Neuronal stem cell (in vitro differentiated cells): Measurements from ENCODE around the gene CHRNB4.

Experiments used
- DNase-seq: peaks from one replicate; pipeline ENCODE4 v3.0.0-alpha.2; 2013; ENCODE audit warnings: low spot score
- H2AFZ ChIP-seq: one replicate; pipeline ENCODE4 v1.6.1; 2013; ENCODE audit warnings: mild to moderate bottlenecking, low read length, inconsistent platforms
- H2AK5ac ChIP-seq: 2 replicates; pipeline ENCODE4 v1.6.1; 2013; ENCODE audit warnings: low read depth, mild to moderate bottlenecking, inconsistent platforms, low read length, moderate library complexity, mixed read lengths
- H2BK120ac ChIP-seq: 2 replicates; pipeline ENCODE4 v1.6.1; 2013; ENCODE audit warnings: low read depth, mild to moderate bottlenecking, inconsistent platforms, low read length, moderate library complexity, mixed read lengths
- H2BK12ac ChIP-seq: one replicate; pipeline ENCODE4 v1.6.1; 2013; ENCODE audit warnings: low read length, inconsistent platforms
- H2BK15ac ChIP-seq: 2 replicates; pipeline ENCODE4 v1.6.1; 2013; ENCODE audit warnings: mild to moderate bottlenecking, low read length, inconsistent platforms, mixed read lengths
- H2BK5ac ChIP-seq: one replicate; pipeline ENCODE4 v1.6.1; 2013; ENCODE audit warnings: inconsistent platforms, mild to moderate bottlenecking, low read length, moderate library complexity
- H3K14ac ChIP-seq: one replicate; pipeline ENCODE4 v1.6.1; 2013; ENCODE audit warnings: low read length, inconsistent platforms
- H3K18ac ChIP-seq: 2 replicates; pipeline ENCODE4 v1.6.1; 2013; ENCODE audit warnings: low read length, inconsistent platforms
- H3K23ac ChIP-seq: 2 replicates; pipeline ENCODE4 v1.6.1; 2013; ENCODE audit warnings: low read depth, mild to moderate bottlenecking, mixed read lengths, low read length, inconsistent platforms; ENCODE audit not compliant: poor library complexity
- H3K27ac ChIP-seq: replicated peaks from 3 replicates; pipeline ENCODE4 v1.5.1; 2013; ENCODE audit warnings: low read length, inconsistent platforms
- H3K27me3 ChIP-seq, 3 experiments: 2 replicates each; pipeline ENCODE4 v1.6.1; 2013; ENCODE audit warnings: low read length in 3 of 3, mild to moderate bottlenecking in 2 of 3, inconsistent platforms in 1 of 3, low read depth in 1 of 3, mixed read lengths in 1 of 3, moderate library complexity in 1 of 3; ENCODE audit not compliant: control insufficient read depth in 3 of 3, insufficient read depth in 3 of 3
- H3K36me3 ChIP-seq, 2 donors: replicated peaks in 1 of 2; 2 replicates each; pipeline ENCODE4 v1.6.1; 2013; ENCODE audit warnings: low read length in 2 of 2; ENCODE audit not compliant: control insufficient read depth in 2 of 2, insufficient read depth in 2 of 2
- H3K4ac ChIP-seq: 2 replicates; pipeline ENCODE4 v1.6.1; 2013; ENCODE audit warnings: inconsistent platforms, mild to moderate bottlenecking, low read length, moderate library complexity
- H3K4me1 ChIP-seq, 2 donors: 1 replicate in 1 of 2; 2 replicates in 1 of 2; pipeline ENCODE4 v1.6.1; 2013; ENCODE audit warnings: low read length in 2 of 2, low read depth in 1 of 2; ENCODE audit not compliant: control insufficient read depth in 2 of 2, insufficient read depth in 1 of 2
- H3K4me2 ChIP-seq: one replicate; pipeline ENCODE4 v1.6.1; 2013; ENCODE audit warnings: mild to moderate bottlenecking, low read length, inconsistent platforms; ENCODE audit not compliant: insufficient read depth, poor library complexity, severe bottlenecking
- H3K4me3 ChIP-seq, 2 donors: 2 replicates each; pipeline ENCODE4 v1.5.1; 2013; ENCODE audit warnings: low read length in 2 of 2, mild to moderate bottlenecking in 2 of 2, inconsistent platforms in 1 of 2, moderate library complexity in 1 of 2
- H3K79me1 ChIP-seq: one replicate; pipeline ENCODE4 v1.6.1; 2013; ENCODE audit warnings: low read depth, mild to moderate bottlenecking, inconsistent platforms, low read length, moderate library complexity
- H3K9ac ChIP-seq: one replicate; pipeline ENCODE4 v1.6.1; 2013; ENCODE audit warnings: mild to moderate bottlenecking, low read depth, low read length, inconsistent platforms; ENCODE audit not compliant: poor library complexity
- H3K9me3 ChIP-seq, 2 donors: replicated peaks in 1 of 2; 2 replicates each; pipeline versions ENCODE3 to v1.6.1; 2013; ENCODE audit warnings: low read length in 2 of 2, mild to moderate bottlenecking in 2 of 2, inconsistent platforms in 1 of 2, low read depth in 1 of 2, mixed read lengths in 1 of 2, moderate library complexity in 1 of 2; ENCODE audit not compliant: control insufficient read depth in 2 of 2, insufficient read depth in 1 of 2
- H4K8ac ChIP-seq: one replicate; pipeline ENCODE4 v1.6.1; 2013; ENCODE audit warnings: low read depth, mild to moderate bottlenecking, inconsistent platforms, low read length, moderate library complexity
- H4K91ac ChIP-seq: one replicate; pipeline ENCODE4 v1.6.1; 2013; ENCODE audit warnings: low read length, low read depth, mild to moderate bottlenecking, inconsistent platforms; ENCODE audit not compliant: poor library complexity
- WGBS, 2 donors: extraction: QIAGEN DNeasy Blood & Tissue Kit; methylation state at CpG; one replicate each; pipeline ENCODE4 v1.1.7; 2013; ENCODE audit warnings: missing lambda C conversion rate in 2 of 2, mixed read lengths in 1 of 2; ENCODE audit not compliant: insufficient read length in 2 of 2, insufficient replicate concordance in 1 of 2; ENCODE audit errors: extremely low coverage in 2 of 2; 5-methylcytosine and 5-hydroxymethylcytosine counted together

Gene CHRNB4

DNA sequence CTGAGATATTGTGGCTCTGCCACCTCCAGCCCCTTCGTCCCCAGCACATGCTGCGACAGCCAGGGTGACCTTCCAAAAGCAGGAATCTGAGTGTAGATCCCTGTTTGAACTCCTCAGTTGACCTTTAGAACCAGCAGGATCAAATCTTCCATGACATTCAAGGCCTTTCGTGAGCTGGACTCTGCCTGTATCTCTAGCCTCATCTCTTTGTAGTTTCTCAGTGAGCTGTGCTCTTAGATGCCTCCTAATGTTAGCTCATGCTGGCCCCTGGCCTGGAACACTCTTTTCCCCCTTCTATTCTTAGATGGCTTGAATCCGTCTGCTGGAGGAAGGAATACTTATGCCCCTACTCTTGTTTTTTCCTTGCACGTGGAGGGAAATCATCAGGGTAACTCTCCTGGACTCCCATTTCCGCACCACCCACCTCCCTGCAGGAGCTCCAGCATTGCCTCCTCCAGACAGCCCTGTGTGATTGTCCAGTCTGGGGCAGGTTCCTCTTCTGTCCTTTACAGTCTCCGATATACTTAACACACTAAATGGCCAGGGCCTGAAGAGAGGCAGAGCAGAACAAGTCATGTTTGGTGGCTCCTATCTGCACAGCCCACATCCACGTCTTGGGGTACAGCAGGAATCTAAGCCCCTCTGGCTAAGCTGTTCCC lies 26.7 kb upstream of the CHRNB4 start:
- H3K14ac ChIP-seq: no peak overlapping the region
- no peak for DNase-seq
- no peak overlapping the region for H4K91ac ChIP-seq
- H2BK120ac ChIP-seq: no peak overlapping the region
- no peak overlapping the region for H3K4ac ChIP-seq
- H3K18ac ChIP-seq: no peak overlapping the region
- no peak overlapping the region for H2BK12ac ChIP-seq
- H3K79me1 ChIP-seq: no peaks in the 10 kb centered on the region
- H3K36me3 ChIP-seq: no peaks in the 10 kb centered on the region
- H2BK5ac ChIP-seq: no peak overlapping the region
- WGBS, 2 donors: no CpG with 5 or more reads among the region's 8 CpGs
- H3K9ac ChIP-seq: no peak overlapping the region
- H2AFZ ChIP-seq: no peak overlapping the region
- H2AK5ac ChIP-seq: no peak overlapping the region
- no peak overlapping the region for H4K8ac ChIP-seq
- H3K4me2 ChIP-seq: no peak overlapping the region
- no peak overlapping the region for H3K27ac ChIP-seq
- H3K4me1 ChIP-seq: peaks cover 5 to 11% of the 10 kb centered on the region in 2 donors
- H3K27me3 ChIP-seq: peaks cover 0 to 8% (median 0%) of the 10 kb centered on the region in 3 experiments
- H2BK15ac ChIP-seq: no peak overlapping the region
- no peak overlapping the region for H3K4me3 ChIP-seq
- H3K23ac ChIP-seq: no peak overlapping the region
- no peaks in the 10 kb centered on the region for H3K9me3 ChIP-seq

DNA sequence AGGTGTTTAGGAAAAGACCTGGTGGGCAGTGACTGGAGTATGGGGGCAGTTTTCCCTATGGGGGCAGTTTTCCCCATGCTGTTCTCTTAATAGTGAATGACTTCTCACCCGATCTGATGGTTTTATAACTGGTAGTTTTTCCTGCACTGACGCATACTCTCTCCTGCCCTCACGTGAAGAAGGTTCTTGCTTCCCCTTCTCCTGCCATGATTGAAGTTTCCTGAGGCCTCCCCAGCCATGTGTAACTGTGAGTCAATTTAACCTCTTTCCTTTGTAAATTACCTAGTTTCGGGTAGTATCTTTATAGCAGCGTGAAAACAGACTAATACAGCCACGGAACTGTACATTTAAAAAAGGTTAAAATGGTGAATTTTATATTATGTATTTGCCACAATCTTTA lies 25.0 kb upstream of the CHRNB4 start:
- Histone ChIP-seq H3K4me2 (no peak overlapping the region), H3K27ac (no peak overlapping the region), H3K14ac (no peak overlapping the region), H3K9ac (no peak overlapping the region), H3K23ac (no peak overlapping the region), H3K9me3 (no peaks in the 10 kb centered on the region), H4K8ac (no peak overlapping the region), H3K36me3 (no peaks in the 10 kb centered on the region), H3K79me1 (no peaks in the 10 kb centered on the region), H2BK5ac (no peak overlapping the region), H3K4me3 (no peak overlapping the region), H3K4me1 (no peaks in the 10 kb centered on the region), H2BK12ac (no peak overlapping the region), H3K4ac (no peak overlapping the region), H4K91ac (no peak overlapping the region), H2AFZ (no peak overlapping the region), H2BK15ac (no peak overlapping the region), H3K18ac (no peak overlapping the region), H2AK5ac (no peak overlapping the region), H3K27me3 (peaks cover 0 to 8% (median 0%) of the 10 kb centered on the region in 3 experiments), H2BK120ac (no peak overlapping the region)
- no CpG with 5 or more reads among the region's 6 CpGs for WGBS, 2 donors
- no peak for DNase-seq

DNA sequence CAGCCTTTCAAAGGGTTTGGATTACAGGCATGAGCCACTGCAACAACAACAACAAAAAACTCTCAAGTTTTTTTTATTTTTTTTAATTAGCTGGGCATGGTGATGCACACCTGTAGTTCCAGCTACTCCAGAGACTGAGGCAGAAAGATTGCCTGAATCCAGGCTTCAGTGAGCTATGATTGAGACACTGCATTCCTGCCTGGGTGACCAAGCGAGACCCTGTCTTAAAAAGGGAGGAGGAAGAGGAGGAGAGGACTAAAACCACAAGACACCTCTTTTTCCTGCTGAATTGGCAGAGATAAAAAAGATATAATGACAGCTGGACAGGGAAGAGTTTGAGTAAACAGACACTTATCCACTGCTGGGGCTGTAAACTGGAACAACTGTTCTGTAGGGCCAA lies 22.7 kb upstream of the CHRNB4 start:
- Histone ChIP-seq H3K23ac (no peak overlapping the region), H2BK120ac (no peak overlapping the region), H3K14ac (no peak overlapping the region), H3K4ac (no peak overlapping the region), H3K27me3 (peaks cover 0 to 8% (median 0%) of the 10 kb centered on the region in 3 experiments), H4K91ac (no peak overlapping the region), H2BK15ac (no peak overlapping the region), H3K4me3 (no peak overlapping the region), H3K18ac (no peak overlapping the region), H3K9ac (no peak overlapping the region), H3K27ac (no peak overlapping the region), H2AK5ac (no peak overlapping the region), H2BK5ac (no peak overlapping the region), H2AFZ (no peak overlapping the region), H3K4me1 (no peaks in the 10 kb centered on the region), H2BK12ac (no peak overlapping the region), H3K4me2 (no peak overlapping the region), H4K8ac (no peak overlapping the region), H3K36me3 (no peaks in the 10 kb centered on the region), H3K9me3 (no peaks in the 10 kb centered on the region), H3K79me1 (no peaks in the 10 kb centered on the region)
- DNase-seq: no peak
- WGBS, 2 donors: no CpG with 5 or more reads among the region's 1 CpG

DNA sequence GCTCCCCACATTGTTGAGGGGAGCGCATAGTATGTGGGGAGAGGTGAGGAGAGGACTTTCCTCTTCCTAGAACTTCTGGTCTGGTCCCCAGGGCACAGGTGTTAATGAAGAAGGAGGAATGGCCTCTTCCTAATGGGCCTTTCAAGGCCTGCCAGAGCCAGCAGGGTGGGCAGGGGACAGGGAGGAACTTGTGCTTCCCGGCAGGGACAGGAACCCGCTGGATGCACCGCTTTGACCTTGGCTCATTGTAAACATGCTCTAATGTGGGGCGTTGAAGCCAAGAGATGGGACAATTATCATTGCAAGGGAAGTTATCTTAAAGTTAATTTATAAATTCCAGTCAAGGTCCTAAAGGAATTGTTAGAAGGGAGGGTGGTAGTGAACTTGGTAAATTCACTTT lies 21.0 kb upstream of the CHRNB4 start:
- Histone ChIP-seq H3K9ac (no peak overlapping the region), H4K8ac (no peak overlapping the region), H3K4me2 (no peak overlapping the region), H3K4me3 (no peak overlapping the region), H2BK12ac (no peak overlapping the region), H4K91ac (no peak overlapping the region), H3K14ac (no peak overlapping the region), H3K79me1 (no peaks in the 10 kb centered on the region), H3K27ac (no peak overlapping the region), H3K23ac (no peak overlapping the region), H2BK5ac (no peak overlapping the region), H2BK15ac (no peak overlapping the region), H3K4ac (no peak overlapping the region), H3K27me3 (peaks cover 0 to 6% (median 0%) of the 10 kb centered on the region in 3 experiments), H3K18ac (no peak overlapping the region), H2BK120ac (no peak overlapping the region), H2AFZ (no peak overlapping the region), H3K9me3 (no peaks in the 10 kb centered on the region), H3K4me1 (no peaks in the 10 kb centered on the region), H3K36me3 (no peaks in the 10 kb centered on the region), H2AK5ac (no peak overlapping the region)
- no CpG with 5 or more reads among the region's 5 CpGs for WGBS, 2 donors
- no peak for DNase-seq
